GM18858 (cell line): ENCODE measurements around the gene TTC27.
"Not testable (repeated sequence)": the region's sequence is repeated elsewhere in the genome, so short reads cannot be mapped to it uniquely, and the experiment has no call there.

Experiments
- ATAC-seq: cut with Tn5 transposase; IDR thresholded peaks from one replicate; pipeline ENCODE4 v1.9.1; 2021; ENCODE audit not compliant: unreplicated experiment

TTC27 gene

DNA sequence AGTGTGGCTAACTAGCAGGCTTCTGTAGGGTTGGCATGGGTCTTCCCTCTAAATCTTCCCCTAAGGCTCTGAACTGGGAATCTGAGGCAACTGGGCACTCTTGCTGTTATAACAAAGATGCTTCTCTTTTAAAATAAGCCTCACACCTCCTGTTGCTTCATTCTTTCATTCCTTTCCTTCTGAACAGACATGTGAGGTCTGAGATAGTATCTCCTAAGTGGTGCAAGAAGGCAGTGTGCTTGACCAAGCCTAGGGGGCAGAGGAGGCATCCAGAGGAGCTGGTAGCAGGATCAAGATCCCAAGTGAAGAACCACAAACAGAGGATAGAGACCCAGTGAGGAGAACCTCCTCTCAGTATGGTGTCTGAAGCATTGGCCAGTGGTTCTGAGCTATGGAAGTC lies 90.9 kb downstream of the TTC27 start:
- ATAC-seq, result no peak

DNA sequence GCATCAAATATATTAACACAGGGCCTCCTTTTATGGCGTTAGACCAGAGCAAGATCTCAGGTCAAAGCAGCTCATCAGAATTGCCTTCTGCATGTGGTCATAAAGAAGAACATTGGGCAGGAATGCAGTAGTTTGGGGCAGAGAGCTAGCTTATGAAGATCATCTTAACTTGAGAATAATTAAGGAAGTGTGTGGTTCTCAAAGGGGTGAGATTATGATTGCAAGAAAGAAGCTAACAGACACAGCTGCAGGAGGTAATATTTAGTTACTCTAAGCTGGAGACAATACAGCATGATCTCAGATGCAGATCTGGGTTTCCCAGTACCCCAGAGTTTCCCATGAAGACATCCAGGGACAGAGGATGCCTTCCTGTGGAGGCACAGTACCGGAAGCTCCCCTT lies 91.6 kb downstream of the TTC27 start:
- no peak for ATAC-seq

DNA sequence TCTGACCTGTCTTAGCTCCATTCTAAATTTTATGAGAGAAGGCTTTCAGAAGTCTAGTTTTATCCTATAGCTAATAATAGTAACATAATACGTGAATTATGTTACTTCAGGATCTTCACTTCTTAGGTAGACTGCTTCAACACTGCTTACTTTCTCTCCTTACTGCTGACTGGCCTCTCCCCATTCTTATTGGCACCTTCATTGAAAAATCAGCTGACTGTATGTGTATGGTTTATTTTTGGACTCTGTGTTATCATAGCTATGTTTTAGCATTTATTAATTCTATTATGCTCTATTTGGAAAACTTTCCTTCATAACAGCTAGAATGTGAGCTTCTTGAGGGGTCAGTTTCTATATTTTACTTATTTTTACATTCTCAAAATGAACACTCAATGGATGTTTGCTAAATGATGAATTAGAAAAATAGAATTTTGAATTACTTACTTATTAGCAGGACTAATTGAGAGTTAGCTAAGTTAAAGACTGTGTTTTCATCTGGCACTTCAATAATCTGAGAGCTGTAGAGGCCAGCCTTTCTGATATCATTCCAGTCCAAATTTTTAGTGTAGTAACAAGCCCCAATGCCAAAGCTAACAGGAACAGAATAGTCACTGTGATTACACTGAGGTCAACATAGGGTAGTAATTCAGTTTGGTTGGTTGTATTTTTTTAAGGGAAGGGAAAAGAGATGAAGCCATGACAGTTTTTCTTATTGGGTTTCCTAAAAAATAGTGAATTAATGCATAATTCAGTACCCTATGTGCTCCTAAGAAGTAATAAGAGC lies 92.3 kb downstream of the TTC27 start:
- no peak for ATAC-seq

DNA sequence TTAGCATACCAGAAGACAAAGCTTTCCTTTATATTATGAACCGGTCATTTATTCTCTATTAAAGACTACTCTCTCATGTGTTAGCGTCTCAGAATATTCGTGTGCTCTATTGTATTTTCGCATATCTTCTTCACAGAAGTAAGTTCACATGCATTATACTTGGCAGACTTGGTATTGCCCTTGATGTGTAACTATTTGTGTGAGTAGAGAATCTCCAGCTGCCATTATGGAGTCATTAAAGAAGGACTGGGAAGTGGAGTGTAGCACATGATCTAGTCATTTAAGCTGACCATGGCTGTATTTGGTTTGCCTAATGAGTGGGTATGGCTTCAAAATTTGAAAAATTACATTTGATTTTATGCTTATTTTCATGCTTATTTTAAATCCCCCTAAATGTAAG lies 92.9 kb downstream of the TTC27 start:
- ATAC-seq, result no peak

DNA sequence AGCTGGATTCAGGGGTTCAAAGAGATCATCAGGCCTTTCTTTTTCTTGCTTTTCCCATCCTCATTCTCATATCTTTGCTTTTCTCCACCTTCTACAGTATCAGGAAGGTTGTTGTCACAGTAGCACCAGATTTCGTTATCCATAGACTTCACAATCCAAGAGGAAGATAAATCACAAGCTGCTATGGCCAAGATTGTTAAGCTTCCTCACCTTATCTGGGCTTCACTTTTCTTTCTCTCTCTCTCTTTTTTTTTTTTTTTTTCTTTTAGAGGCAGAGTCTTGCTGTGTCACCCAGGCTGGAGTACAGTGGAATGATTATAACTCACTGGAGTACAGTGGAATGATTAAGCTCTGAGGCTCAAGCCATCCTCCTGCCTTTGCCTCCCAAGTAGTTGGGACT lies 93.5 kb downstream of the TTC27 start:
- no peak for ATAC-seq

DNA sequence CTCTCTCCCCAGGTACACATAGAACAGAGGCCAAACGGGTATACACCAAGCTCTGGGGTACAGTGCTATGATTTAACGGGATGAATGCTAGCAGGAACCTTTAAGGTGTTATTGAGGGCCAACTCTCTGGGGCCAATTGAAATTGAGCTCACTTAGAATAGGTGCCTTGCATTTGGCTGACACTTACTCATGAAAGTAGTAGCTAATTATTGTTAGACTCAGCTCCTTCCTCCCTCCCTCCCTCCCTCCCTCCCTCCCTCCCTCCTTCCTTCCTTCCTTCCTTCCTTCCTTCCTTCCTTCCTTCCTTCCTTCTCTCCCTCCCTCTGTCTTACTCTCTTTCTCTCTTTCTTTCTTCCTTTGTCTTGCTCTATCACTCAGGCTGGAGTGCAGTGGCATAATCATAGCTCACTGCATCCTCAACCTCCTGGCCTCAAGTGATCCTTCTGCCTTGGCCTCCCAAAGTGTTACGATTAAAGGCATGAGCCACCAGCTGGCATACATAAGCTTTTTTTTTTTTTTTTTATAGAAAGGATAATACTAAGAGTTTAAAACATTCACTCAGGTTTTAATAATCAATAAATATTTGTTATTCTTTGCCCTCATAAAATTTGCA lies 95.7 kb downstream of the TTC27 start:
- ATAC-seq, result no peak

DNA sequence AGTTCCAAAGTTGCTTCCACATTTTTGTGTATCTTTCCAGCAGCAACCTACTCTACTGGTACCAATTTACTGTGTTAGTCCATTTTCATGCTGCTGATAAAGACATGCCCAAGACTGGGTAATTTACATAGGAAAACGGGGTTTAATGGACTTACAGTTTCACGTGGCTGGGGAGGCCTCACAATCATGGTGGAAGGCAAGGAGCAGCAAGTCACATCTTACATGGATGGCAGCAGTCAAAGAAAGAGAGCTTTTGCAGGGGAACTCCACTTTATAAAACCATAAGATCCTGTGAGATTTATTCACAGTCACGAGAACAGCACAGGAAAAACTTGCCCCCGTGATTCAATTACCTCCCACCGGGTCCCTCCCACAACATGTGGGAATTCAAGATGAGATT lies 98.8 kb downstream of the TTC27 start:
- ATAC-seq, result not testable (repeated sequence)

DNA sequence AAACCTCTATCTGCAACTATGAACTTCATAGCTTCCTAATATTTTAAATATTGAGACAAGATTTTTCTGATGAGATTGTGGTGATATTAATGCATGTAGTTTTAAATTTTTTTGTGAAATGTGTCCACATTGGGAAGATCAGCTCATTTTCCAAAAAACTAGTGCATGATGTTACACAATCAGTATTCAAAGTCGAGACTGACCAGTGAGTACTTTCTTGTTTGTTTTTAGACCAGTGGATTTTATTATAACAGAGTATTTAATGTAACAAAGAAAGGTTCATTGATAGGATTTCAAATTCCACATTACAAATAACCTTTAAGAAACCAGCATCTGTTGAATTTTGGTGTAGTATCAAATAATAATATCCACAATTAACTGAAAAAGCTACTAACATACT lies 99.3 kb downstream of the TTC27 start:
- no peak for ATAC-seq

DNA sequence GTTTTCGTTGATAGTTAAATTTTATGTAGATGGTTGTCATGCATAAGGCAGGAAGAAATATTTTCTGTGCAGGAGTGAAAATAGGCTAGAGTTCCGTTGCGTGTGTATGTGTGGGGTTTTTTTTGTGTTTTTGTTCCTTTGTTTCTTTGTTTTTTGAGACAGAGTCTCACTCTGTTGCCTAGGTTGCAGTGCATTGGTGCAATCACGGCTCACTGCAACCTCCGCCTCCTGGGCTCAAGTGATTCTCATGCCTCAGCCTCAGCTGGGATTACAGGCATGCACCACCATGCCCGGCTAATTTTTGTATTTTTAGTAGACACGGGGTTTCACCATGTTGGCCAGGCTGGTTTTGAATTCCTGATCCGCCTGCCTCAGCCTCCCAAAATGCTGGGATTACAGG lies 103.1 kb downstream of the TTC27 start:
- not testable (repeated sequence) for ATAC-seq

DNA sequence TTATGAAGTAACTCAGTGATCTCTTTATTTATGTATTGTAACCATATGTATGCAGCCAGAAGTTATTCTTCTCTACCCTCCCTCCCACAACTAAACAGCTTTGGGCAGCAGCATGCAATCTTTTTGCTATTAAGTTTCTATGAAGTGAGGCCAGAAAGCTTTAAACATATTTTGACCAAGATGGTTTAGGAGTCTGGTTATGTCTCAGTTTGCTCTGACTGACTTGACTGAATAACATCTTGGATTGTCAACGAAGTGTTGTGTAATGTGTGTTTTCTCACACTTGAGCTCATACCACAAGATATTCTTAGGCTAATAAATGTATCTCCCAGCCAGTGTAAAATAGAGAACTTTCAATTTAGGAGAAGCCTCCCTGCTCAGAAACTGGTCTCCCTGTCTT lies 104.3 kb downstream of the TTC27 start:
- no peak for ATAC-seq

DNA sequence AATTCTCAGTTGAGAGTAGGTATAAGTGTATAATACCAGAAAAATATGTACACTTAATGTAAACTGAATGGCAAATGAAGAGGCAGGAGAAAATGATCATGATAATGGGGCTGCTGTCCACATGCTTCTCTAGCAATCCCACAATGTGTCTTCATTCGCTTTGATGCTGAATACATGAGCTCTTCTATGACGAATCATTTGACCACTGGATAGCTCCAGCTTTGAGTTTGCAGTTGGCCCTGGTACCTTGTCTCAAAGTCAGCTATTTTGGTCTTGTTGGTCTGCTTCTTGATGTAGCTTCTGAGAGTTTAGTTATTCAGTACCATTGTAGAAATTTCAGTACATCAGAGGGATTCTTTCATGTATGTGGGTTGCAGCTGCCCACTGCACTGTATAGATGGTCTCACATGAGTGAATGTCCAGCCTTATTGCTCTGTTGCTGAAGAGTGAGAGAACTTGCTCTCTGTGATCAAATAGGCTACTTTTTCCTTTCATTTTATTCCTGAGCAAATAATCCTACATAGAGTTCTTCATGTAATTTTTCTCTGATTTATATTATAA lies 105.1 kb downstream of the TTC27 start:
- no peak for ATAC-seq

DNA sequence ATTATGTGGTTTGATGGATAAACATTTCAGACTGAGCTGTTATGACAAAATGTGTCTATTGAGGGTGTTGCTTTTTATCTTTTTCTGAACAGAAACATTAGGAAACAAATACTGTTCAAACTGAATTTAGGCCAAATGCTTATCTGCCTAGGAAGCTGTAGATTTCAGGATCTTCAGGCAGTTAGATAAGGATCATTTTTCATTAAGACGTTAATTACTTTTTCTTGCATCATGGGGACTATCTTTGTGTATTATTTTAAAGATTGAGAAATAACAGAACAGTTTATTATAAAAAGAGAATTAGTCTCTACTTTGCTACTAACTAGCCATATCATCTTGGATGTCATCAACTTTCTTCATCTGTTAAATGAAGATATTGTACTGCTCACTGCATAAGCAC lies 107.5 kb downstream of the TTC27 start:
- ATAC-seq, result no peak

DNA sequence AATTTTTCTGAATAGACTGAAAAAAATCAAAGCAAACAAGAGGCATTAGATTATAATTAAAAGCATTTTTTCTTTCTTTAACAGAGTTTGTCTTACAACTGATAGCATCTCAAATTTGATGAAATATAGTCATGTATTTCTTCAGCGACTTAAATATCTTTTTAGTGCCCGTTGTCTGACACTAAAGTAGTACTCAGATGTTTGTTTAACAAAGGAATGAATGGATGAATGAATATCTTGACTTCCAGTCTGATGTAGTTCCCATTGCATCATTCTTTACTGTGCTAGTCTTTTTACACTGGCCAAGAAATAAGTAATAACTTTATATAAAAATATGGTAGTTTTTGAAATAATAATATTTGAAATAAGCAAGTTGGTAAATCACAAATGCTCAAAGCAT lies 111.1 kb downstream of the TTC27 start:
- ATAC-seq, result no peak

DNA sequence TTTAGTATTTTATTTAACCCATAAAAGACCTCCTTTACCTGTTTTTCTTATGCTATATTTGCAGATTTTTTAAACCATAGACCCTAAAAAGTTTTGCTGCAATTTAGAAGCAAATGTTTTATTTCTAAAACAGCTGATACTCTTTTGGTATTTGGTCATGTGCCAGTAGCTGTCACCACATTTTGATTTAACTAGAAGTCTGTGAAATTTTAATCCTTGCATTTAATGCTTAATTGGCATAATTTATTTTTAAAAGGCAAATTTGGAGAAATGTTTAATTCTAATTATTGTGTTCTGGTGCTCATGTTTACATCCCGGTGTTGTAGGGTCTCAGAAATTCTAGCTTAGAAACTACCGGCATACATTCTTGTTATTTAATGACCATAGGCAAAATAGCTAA lies 111.8 kb downstream of the TTC27 start:
- ATAC-seq, result no peak

DNA sequence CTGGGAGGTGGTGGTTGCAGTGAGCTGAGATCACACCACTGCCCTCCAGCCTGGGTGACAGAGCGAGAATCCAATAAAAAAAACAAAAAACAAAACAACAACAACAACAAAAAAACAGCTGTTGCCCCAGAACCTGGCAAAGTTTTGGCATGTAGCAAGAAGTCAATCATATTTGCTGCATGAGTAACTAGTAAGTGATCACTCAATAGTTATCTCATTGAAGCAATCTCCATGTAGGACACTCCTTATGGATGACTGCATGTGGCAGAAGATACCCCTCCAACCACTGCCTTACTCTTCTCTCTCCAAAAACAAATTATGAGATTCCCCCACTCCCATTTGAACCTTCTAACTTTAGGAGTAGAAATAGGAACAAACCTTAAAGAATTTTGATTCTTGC lies 113.7 kb downstream of the TTC27 start:
- no peak for ATAC-seq

DNA sequence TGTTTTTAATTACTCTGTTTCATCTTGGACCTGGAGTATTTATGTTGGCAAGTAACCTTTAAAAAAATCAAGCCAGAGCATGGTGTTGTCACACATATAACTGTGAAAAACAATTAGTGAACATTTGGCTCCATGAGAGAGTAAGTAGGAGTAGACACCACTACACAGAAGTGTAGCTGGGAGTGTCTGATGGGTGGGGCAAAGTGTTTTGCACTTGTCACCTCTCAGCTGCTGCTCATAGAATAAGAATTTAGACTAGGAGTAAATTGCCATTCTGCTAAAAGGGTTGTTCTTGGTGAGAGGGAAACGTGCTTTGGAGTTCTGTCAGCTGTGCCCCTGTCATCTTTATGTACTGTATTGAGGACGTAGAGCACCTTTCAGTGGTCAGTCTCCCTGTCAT lies 114.5 kb downstream of the TTC27 start:
- ATAC-seq, result no peak

DNA sequence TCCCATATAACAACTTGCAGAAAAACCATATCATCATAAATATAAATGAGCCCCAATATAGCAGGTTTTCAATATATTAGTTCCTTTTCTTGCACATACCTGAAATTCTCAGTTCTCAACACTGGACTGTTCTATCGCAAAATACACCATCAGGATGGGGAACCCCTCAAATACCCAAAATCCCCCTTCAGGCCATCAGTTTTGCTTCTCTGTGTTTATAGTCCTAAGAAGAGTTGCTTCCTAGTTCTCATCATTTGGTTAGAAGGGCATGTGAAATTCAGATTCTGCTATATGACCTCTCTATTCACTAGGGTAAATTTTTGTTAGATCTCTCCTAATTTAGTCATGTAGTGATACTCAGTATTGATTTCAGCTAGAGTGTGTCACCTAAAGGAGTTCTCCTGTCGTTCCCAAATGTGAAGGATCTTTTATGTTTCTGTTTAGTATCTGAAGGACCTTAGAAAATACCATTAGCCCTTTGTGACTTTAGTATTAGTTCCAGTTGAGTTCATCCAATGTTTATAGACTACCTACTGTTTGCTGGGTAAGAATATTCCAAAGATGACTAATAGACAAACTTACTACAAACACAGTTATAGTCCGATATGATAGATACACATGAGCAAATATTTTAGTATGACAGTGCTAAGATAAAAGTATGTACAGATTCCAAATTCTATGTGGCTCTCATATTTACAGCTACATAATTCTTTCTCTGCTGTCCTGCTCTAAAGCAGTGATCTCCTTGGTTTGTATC lies 115.8 kb downstream of the TTC27 start:
- ATAC-seq, result peak; percentile 84

DNA sequence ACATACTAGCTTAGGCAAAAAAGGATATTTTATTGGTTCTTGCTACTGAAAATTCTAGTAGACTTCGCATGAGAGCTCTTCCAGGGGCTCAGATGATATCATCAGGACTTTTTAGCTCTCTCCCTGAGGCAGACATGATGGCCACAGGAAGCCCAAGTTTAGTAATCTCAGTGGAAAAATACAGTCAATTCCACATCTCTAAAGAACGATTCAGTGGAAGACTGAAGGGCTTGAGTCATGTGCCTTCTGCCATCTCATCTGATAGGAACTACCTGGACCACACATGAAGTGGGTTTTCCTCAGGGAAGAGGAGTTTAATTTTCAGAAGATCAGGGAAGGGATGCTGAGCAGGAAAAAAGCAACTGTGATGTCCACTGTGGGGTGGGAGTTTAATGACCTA lies 117.3 kb downstream of the TTC27 start:
- ATAC-seq, result no peak

DNA sequence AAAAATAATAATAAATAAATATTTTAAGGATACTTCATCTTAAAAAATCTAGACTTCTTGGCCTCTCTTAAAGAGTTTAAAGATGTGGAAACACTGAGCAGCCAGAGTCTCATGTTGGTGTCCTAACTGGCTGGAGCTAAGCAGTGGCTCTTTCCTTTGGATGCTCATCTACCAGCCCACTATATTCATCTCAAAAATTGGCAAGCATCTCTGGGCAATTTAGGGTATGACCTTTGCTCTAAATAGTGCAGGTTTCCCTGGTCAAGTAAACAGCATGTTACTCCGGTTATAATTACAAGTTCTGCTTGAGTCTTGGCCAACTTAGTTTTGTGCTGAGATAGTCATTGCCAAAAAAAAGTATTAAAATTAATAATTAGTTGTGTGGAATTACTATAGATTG lies 117.8 kb downstream of the TTC27 start:
- no peak for ATAC-seq

DNA sequence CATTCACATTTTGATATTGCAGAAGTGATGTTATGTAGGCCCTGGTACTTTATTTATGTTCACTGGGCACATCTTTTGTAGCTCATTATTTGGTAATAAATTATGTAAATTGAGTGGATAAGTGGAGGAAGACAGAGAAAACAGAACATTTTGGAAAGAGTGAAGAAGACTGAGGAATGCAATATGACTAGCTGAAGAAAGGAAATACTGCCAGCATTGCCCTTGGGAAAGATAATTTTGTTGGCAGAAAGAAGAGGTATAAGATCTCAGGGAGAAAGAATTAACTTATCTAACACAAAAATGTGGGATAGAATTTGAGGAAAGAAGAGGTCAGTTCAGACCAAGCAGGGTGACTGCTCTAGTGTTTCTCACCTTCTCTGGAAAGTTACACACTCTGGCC lies 118.8 kb downstream of the TTC27 start:
- no peak for ATAC-seq

DNA sequence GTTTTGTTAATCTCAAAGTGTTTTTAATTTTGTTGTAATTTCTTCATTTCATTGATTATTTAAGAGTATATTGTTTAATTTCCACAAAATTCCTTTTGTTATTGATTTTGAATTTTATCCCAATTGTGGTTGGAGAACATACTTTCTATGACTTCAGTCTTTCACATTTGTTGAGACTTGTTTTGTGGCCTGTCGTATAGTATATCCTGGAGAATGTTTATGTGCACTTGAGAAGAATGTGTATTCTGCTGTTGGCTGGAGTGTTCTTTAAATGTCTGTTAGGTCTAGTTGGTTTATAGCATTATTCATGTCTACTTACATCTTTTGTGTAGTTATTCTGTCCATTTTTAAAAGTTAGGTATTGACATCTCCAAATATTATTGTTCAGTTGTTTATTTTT lies 120.3 kb downstream of the TTC27 start:
- ATAC-seq, result no peak

DNA sequence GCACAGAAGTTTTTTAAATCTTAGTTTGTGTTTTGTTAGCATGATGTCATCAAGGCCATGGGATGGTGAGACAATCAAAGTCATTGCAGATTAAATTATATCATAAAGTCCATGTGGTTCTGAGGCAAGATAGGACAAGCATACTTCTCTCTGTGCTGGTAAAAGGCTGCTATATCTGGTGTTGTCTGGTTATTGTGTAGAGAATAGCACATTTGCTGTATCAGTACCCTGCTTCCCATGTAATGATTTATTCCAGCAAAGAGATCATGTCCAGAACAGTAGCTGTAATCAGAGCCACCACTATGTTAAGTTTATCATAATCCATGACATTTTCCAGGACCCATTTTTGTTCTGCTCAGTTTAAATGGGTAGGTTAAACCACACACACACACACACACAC lies 123.0 kb downstream of the TTC27 start:
- ATAC-seq, result no peak
